Stimulated activated CD8-positive, alpha-beta memory T cell treated with anti-CD3 and anti-CD28 coated beads, Interleukin-12 subunit alpha, Interleukin-12 subunit beta, amount 100 ng/mL, for 24 hours (primary cell): ENCODE measurements around the gene VDR.
"Not testable (repeated sequence)": the region's sequence is repeated elsewhere in the genome, so short reads cannot be mapped to it uniquely, and the experiment has no call there.

Source experiments
- DNase-seq: peaks from one replicate; pipeline ENCODE4 v3.0.0-alpha.2; 2020; ENCODE audit errors: extremely low read depth

Gene VDR

GRCh38 chr12:47828976-47829482 lies 75.8 kb downstream of the VDR start:
- no peak for DNase-seq

DNA sequence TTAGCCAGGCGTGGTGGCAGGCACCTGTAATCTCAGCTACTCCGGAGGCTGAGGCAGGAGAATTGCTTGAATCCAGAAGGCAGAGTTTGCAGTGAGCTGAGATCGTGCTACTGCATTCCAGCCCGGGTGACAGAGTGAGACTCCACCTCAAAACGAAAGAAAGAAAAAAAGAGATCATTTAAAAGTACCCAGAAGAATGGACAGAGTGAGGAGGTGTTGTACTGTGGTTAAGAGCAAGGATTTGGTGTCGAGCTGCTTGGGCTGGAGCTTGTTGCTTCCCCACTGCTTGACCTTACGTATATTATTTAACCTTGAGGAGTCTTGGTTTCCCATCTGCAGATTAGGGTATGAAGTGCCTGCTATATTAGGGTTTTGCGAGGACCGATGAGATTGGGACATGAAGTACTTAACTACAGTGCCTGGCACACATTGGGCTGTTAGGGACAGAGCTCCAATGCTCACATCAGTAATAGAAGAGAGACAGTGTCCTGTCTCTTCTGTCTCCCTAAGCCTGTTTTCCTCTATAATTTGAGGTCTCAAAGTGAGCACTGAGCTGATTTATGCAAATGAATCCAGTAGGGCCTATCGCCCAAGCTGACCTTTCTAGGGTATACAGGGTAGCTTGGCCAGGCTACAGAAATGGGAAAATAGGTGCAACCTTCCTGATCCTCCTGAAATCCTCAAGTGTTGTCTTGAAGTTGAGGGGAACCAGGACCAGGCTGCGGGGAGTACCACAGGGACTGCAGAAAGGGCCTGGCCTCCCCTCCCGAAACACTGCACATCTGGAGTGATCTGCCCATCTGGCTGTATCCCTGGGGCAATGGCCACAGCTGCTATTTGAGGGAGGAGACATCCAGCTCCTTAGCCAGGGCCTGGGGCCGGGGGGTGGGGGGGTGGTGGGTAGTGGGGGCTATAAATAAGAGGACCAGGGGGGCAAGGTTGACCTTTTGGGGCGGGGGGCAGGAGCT lies 76.5 kb downstream of the VDR start:
- no peak for DNase-seq

DNA sequence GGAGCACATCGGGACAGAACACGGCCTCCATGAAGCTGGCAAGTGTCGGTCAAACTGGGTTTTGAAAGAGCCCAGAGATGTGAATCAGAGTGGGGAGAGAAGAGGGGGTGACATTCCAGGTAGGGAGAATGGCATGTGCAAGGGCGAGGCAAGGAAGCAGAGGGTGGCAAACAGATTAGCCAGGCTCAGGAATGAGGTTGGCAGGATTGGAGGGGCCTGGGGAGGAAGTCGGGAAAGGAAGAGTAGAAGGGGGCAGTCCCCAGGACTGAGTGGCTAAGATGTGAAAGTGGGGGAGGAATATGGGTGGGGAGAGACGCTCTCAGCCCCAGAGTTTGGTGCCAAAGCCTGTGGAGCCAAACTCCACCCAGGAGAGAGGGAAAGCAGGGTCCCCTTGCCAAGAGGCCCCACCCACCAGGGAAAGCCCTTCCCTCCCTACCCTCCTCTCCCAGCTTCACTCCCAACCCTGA lies 79.6 kb downstream of the VDR start:
- DNase-seq = no peak

GRCh38 chr12:47824635-47825034 lies 80.2 kb downstream of the VDR start:
- DNase-seq = no peak

DNA sequence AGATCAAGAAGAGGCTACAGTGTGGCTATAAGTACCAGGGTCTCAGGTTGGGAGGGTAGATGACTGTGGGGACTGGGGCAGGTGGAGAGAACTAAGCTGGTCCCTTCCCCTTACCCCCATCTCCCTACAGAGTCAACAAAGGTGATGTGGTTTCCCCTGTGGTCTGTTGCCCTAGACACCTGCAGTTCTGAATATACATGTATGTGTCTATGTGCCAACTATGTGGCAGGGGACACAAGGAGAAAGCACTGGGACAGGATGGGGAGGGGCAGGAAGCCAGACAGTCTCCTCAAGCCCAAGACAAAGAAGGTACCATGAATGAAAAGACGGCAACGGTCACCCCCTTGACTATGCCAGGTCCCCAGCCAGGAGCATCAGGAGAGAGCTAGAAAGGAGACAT lies 80.6 kb downstream of the VDR start:
- no peak for DNase-seq

DNA sequence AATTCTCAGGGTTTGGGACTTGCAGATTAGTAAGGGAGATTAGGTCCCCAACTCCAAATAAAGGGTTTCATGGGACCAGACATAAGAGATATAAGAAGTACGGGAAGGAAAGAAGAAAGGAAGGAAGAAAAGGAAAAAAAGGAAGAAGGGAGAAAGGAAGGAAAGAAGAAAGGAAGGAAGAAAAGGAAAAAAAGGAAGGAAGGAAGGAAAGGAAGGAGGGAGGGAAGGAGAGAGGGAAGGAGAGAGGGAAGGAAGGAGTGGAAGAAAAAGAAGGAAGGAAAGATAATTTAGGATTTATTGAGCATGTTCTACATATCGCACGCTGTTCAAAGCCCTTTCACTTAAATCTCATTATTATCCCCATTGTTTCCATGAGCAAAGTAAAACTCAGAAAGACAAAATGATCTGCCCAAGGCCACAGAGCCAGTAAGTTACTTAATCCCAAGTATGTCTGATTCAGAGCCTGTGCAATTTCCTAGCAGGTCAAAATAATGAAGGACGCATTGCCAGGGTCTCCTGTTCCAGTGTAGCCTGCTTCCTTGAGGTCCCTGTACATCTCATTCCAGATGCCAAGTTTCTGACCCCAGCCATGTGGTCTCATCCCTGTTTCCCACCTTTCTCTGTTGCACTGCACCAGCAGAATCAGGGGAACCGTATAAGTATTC lies 81.2 kb downstream of the VDR start:
- no peak for DNase-seq

- DNase-seq = no peak
Measured at GRCh38 chr12:47822863-47823262, 81.9 kb downstream of the VDR start.

- no peak for DNase-seq
Measured at GRCh38 chr12:47822401-47822800, 82.4 kb downstream of the VDR start.

DNA sequence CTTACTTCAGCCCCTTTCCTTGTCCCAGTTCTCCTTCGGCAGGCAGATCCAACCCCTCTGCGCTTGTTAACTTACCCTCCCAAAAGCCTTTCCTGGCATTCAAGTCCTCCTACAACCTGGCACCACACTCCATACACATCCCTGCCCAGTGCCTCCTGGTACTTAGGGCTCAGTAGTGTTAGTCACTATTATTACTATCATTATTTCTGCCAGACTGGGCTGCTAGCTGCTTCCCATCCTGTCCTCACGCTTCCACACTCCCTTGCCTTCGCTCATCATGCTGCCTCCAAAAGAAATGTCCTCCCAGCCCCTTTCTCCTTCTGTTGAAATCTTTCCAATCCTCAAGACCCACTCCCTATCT lies 83.5 kb downstream of the VDR start:
- no peak for DNase-seq

GRCh38 chr12:47820631-47821345 lies 84.0 kb downstream of the VDR start:
- no peak for DNase-seq

DNA sequence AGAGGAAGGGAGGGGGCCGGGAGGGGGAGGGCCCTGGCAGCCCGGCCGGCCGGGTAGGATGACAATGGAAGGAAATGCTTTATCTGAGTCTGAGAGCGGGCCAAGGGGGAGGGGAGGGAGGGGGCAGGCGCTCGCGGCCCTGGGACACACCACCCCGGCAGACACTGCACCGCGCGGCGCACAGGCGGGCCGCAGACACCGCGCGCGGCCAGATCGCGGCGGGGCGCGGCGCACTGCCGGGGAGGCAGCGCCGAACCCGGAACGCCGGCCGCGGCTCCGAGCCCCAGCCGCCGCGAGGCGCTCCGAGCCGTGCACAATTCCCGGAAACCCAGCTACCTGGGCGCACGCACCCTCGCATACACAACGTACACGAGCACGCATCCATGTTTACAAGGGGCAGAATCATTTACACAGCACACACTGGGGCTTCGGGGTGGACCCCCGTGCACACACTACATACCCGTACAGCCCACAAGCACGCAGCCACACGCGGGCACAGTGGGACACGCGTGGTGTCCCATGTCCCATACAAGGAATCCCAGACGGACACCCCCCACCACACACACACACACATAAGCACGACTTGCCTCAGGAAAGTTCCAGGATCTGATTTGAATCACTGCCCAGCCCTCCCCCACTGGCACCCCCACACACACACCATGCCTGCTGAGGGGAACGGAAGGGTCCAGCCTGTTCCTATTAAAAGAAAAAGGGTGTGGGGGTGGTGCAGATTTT lies 84.7 kb downstream of the VDR start, which contains the start of gene HDAC7:
HDAC7 (minus strand) TSS at position 8 of the 735 bp plus-strand sequence. CDS start 118 bp downstream, outside the sequence.
- no peak for DNase-seq

DNA sequence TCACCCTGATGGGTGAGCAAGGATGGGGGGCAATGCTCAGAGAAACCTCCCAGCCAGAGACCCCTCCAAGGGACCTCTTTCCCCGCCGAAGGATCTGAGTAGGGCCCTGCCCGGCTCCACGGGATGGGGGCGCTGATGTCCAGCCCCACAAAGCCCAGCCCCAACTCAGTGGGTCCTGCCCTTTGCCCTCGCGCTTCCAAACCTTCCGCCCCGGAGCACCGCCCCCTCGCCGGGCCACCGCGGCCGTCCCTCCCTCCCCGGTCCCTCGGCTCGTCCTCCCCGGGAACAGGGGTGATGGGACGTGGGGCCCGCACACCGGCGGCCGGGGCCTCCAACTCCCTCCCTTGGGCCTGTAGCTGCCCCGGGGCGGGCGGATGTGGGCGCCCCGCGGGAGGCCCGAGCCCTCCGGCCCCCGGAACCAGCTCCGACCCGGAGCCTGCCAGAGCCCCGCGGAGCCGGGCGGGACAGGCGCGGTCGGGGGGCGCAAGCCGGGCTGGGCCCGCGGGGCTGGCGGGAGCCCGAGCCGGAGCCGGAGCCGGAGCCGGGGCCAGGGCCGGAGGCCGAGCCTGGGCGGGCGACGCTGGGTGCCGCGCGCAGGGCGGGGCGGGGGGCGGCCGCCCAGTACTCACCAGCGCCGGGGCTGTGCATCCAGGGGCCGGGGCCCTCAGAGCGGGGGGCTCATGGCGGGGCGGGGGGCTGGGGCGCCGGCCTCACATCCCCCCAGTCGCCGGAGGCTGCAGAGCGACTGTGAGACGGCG lies 85.5 kb downstream of the VDR start:
- no peak for DNase-seq

- DNase-seq = no peak
Measured at GRCh38 chr12:47818467-47819137, 86.2 kb downstream of the VDR start.

- no peak for DNase-seq
Measured at GRCh38 chr12:47818007-47818376, 86.8 kb downstream of the VDR start.

DNA sequence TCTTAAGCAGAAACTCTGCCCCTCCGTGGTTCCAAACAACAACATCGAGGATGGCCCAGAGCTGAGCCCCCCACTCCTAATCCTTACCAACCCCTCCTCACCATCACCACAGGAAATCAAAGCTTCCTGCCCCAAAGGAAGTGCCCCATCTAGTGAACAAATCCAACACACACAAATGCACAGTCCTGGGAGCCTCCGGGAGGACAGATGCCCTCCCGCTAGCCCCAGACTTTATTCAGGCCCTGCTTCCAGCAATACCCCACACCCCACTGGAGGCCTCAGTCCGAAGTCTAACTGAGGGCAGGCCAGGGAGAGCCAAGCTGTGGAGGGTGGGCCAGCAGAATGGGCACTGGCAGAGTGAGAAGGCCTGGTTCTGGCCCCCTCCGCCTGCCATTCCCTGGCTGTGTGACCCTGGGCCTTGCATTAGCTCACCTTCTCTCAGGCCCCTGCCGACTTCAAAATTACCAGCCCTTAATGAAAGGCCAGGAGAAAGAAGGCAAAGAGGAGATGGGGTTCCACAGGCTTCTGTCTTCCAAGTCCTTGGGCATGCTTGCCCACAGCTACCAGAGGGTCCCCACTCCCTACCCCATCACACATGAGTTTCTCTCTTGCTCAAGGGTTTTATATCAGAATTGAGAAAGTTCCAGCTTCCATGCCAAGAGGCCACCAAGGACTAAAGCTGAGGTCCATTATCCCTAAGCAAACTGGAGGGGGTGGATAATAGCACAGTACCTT lies 87.4 kb downstream of the VDR start:
- no peak for DNase-seq

- no peak for DNase-seq
Measured at GRCh38 chr12:47816403-47817271, 88.2 kb downstream of the VDR start.

DNA sequence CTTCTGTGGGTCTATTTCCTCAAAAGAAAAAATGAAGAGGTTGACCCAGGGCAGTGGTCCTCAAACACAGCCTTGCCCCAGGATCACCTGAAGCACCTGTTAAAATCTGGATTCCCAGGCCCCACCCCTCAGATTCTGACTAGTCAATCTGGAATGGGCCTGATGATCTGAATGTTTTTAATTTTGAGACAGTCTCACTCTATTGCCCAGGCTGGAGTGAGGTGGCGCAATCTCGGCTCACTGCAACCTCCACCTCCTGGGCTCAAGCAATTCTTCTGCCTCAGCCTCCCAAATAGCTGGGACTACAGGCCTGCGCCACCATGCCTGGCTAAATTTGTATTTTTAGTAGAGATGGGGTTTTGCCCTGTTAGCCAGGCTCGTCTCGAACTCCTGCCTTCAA lies 89.3 kb downstream of the VDR start:
- not testable (repeated sequence) for DNase-seq

DNA sequence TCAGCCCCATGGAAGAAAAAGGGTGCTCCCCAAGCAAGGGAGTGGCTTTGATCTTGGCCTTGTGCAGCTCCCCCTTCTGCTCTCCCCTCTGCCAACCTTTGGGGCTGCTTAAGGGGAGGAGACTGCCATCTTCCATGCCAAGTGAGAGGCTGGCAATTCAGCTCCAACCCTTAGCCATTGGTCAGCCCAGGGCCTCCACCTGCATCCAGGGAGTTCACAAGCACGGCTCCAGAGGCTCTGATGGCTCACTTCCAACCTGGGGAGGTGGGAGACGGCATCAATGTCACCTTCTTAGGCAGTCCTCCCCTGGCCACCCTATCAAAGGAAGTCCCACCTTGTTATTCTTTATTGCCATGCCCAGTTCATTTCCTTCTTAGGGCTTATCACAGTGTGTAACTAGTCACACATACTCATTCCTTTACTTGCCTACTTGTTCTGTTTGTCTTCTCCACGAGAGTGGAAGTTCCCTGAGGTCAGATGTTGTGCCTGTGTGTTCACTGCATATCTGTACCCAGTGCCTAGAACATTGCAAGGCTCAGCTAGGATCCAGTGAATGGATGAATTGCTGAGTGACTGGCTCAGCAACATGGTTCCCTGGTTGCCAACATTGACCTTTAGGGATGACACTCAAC lies 90.1 kb downstream of the VDR start:
- no peak for DNase-seq
